ENCODE measurements around the gene UNC13C.

The UNC13C gene

GRCh38 chr15:54504695-54505094, 526.5 kb downstream of the UNC13C start:
- no peak for FAIRE-seq

- FAIRE-seq: no peak
Measured at GRCh38 chr15:54506977-54507524, 528.8 kb downstream of the UNC13C start.

- no peak for FAIRE-seq
Measured at GRCh38 chr15:54514601-54515000, 536.4 kb downstream of the UNC13C start.

- no peak for FAIRE-seq
Measured at GRCh38 chr15:54515664-54516582, 537.7 kb downstream of the UNC13C start.

- no peak for FAIRE-seq
Measured at GRCh38 chr15:54517366-54517765, 539.1 kb downstream of the UNC13C start.

GRCh38 chr15:54518156-54518882, 540.1 kb downstream of the UNC13C start:
- no peak for FAIRE-seq

GRCh38 chr15:54519577-54519976, 541.3 kb downstream of the UNC13C start:
- FAIRE-seq: no peak

- no peak for FAIRE-seq
Measured at GRCh38 chr15:54520616-54521015, 542.4 kb downstream of the UNC13C start.

- FAIRE-seq: no peak
Measured at GRCh38 chr15:54521206-54521605, 543.0 kb downstream of the UNC13C start.

GRCh38 chr15:54528021-54528420, 549.8 kb downstream of the UNC13C start:
- FAIRE-seq: no peak

- no peak for FAIRE-seq
Measured at GRCh38 chr15:54540721-54541120, 562.5 kb downstream of the UNC13C start.

- FAIRE-seq: no peak
Measured at GRCh38 chr15:54547491-54547890, 569.2 kb downstream of the UNC13C start.

GRCh38 chr15:54550954-54551353, 572.7 kb downstream of the UNC13C start:
- no peak for FAIRE-seq

GRCh38 chr15:54556231-54556630, 578.0 kb downstream of the UNC13C start:
- FAIRE-seq: no peak

- FAIRE-seq: no peak
Measured at GRCh38 chr15:54559405-54560069, 581.3 kb downstream of the UNC13C start.

GRCh38 chr15:54560417-54560816, 582.2 kb downstream of the UNC13C start:
- no peak for FAIRE-seq

- FAIRE-seq: no peak
Measured at GRCh38 chr15:54564166-54564565, 585.9 kb downstream of the UNC13C start.

GRCh38 chr15:54566654-54567053, 588.4 kb downstream of the UNC13C start:
- no peak for FAIRE-seq

GRCh38 chr15:54567408-54568035, 589.3 kb downstream of the UNC13C start:
- FAIRE-seq: no peak

GRCh38 chr15:54568381-54568780, 590.1 kb downstream of the UNC13C start:
- FAIRE-seq: no peak

GRCh38 chr15:54571576-54571975, 593.3 kb downstream of the UNC13C start:
- no peak for FAIRE-seq

- no peak for FAIRE-seq
Measured at GRCh38 chr15:54575586-54575985, 597.3 kb downstream of the UNC13C start.

Data from endometrium (tissue), 2 donors.